Measurements from ENCODE around the gene ELMO2.

Gene ELMO2

DNA sequence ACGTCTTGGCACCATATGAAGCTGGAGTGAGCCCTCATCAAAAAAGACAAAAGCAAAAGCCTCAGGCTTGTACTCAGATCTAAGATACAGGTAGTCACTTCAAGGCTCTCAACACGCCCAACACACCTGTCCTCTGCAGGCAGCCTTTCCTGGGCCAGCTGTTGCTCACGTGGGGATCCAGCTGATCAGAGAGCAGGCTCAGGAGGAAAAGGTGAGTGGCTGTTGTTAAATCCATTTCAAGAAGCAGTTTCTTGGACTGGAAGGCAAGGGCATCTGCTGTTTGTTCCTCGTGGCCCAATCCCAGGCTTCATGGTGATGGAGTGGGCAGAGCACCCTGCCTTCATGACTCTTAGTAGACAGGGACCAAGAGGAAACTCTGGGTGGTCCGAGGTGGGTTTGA, 39.6 kb downstream of the ELMO2 start:
- DNase-seq = no peak

DNA sequence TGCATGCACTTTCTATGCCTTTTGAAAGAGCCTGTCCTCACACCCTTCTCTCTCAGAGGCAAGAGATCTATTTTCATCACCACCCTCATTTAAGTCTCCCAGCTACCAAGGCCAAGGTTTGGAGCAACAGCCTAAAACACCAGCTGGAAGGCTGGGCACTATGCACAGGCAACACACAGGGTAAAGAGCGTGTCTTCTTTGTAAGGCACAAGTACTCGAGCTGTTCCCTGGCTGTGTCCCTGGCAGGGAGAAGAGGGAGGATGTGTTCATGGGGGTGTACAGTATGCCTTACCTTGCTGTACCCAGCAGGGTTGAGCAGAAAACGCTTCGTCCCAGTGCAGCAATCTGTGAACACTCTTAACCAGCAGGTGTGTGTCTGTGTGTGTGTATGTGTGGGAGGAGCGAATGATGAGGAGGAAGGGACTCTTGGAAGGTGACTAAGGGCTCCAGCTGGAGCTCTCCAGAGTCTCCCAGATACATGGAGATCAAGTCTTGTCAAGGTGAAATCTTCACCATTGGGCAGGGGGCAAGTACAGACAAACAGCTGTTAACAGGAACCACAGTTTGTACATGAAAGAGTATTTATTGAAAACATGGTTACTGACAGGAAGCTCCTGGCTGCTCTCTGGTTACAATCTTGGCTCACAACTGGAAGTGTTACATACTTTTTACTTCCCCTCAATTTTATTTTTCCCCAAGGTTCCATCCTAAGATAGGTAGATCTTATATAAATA, 40.8 kb downstream of the ELMO2 start:
- DNase-seq = no peak

DNA sequence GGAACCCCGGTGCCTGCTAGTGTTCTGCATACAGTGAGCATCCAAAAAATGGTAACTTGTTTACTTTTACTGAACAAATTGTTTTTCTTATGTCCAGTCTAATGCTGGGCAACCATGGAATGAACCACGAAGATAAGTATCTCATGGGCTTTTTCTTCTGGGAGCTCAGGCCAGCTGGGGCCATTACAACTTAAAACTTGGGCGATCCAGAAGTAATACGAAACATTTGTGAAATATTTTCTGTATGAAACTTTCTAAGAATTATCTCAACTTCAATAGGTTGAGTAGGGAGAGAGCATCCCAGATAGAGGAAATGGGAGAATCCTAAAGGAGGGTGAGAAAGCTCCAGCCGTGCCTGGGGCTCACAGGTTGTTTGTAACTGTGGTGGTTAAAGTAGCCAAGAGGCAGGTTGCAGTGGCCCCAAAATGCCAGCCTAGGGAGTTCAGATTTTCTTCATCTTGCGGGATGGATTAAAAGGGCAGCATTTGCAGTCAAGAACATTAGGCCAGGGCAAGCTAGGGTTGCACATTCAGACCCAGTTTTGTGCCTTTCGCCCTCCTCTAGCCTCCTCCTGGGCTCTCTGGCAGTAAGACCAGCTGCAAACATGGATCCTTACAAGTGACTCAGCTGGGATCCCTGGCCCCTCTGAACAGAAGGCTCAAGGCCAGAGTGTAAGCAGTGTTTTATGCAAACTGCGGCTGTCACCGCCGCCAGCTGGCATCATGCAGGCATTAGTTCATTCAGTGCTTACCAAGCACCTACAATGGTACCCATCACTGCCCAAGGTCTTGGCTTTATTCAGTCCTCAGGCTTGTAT, 41.5 kb downstream of the ELMO2 start:
- DNase-seq = no peak

DNA sequence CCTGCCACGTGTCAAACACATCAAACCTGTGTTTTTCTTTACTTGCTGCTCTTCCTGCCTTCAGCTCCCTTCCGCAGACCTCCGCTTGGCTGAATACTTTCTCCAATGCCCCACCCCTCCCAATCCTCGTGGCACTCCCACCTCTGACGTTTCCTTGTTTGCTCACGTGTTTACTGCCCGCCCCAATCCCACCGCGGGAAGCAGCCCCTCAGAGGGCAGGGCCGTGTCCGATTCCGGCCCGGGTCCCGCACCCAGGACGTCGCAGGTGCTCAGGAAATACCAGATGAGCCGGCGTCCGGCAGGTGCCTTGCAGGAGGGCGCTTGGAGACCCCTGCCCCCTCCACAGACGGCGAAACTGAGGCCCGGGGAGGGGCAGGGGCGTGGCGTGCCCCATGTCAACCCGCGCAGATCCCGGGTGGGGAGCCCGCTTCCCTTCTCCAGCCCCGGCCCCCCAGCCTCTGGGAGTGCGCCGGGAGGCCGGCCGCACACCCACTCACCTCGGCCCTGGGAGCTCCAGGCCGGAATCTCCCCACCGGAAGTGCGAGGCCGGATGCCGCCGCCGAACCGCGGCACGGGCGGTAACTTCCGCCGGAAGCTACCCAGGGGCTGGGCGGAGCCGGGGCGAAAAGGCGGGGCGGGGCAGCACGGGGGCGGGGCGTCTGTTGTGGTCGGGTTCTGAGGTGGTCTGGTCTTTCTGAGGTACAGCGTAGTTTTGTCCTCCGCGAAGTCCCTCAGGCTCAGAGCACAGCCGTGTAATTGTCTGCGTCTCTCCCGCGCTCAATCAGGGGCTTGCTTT, 42.3 kb downstream of the ELMO2 start:
- DNase-seq = peak; percentile 76

DNA sequence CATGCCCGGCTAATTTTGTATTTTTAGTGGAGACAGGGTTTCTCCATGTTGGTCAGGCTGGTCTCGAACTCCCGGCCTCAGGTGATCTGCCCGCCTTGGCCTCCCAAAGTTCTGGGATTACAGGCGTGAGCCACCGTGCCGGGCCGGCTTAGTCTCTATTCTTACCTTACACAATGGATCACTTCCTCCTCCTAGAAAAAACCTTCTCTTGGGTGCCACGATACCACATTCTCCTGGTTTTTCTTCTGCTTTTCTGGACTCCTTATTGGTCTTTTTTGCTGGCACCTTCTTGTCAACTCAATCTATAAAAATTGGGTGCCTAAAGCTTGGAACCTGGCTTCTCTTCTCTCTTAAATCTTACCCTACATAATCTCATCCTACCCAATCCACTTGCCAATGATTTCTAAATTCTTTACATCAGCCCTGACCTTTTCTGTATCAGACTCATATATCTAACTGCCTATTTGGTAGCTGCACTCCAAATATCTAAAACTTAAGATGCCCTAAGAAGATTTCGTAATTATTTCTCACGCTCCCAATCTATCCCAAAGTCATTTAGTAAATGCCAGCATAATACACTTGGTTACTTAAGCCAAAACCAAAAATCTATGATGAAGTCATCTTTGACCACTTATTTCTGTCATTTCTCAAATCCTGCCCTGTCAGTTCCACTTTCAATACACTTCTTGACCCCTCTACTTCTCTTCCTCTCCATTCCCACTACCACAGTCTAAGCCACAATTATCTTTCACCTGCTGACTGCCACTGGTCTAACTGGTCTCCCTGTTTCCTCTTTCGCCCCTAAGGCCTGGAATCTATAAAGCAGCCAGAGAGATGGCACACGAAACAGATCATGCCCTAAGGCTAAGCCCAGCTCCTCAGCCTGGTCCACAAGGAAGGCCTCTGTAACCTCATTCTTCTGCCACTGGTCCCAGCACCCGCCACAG, 43.2 kb downstream of the ELMO2 start:
- DNase-seq = no peak

DNA sequence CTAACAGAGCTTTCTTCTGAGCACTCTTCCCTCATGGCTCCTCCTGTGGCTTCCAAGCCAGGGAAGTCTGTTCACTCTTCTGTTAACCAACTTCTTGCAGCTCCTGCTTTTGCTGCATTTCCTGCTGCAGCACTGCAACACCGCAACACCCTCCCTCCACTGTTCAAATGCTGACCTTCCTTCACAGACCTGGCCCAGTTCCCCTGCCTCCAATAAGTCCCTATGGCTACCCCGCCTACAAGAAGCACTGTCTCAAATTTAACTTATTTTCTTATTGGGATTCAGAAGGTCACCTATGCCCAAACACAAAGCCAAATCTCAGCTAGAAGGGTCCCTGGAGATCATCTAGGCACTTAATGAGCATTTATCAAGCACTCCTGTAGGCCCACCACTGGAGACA, 44.6 kb downstream of the ELMO2 start:
- no peak for DNase-seq

DNA sequence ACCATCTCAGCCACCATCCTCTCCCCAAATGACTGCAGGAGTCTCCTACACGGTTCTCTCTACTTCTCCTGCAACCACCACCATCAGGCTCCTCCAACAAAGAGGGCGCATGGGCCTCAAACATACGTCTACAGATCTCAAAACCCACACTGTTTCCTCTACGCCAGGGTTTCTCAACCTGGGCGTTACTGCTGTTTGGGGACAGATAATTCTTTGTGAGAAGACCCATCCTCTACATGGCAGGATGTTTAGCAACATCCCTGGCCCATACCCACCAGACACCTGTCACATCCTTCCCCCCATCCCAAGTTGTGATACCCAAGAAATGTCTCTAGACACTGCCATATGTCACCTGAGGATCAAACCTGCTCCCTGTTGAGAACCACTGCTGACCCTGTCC, 45.0 kb downstream of the ELMO2 start:
- no peak for DNase-seq

DNA sequence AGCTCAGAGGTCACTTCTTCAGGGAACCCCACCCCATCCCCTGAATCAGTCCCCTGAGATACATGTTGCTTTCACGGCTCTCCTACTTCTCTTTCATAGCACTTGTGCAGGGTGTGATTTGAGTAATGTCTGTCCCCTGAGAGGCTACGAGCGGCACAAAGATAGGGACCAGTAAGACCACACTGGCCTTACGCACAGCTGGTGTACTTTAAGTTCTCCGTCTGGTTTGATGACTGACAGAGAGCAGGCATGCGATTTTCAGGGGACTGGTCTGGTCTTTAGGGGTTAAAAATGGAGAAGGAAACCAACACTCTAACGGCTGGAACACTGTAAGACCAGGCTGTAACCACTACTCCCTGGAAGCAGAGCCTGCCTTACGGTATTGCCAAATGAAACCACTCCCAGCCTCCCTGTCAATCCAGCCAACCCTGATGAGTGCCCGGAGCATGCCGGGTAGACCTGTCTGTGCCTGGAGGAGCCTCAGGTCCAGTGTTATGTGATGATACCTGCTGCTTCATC, 47.1 kb downstream of the ELMO2 start:
- DNase-seq = no peak

DNA sequence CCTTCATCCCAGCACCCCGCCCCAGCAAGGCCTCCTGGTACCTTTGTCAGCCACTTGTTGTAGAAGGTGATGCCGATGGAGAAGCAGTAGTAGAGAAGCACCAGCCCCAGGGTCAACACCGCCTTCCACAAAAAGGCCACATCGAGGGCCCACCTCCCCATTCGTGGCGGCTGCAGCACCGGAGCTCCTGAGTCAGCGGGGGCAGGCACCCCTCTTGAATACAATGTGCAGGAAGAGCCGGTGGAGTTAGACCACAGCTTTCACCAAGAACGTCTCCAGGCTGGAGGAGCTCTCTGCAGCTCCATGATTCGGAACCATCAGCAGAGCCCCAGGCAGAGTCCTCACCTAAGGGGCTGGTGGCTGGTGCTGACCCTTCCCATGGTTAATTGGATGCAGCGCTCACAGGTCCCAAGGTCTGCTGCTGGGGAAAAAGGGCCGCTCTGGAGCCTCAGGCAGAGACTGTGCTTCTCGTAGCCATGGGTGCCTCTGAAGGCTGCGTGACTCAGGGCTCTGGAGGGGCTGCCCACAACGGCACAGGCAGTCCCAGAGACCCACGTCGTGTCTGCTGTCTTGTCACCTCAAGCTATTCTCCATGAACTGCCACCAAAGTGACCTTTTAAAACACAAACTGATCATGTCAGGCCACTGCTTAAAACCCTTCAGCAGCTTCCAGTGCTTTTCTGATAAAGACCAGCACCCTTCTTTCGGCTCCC, 47.9 kb downstream of the ELMO2 start:
- DNase-seq = no peak

DNA sequence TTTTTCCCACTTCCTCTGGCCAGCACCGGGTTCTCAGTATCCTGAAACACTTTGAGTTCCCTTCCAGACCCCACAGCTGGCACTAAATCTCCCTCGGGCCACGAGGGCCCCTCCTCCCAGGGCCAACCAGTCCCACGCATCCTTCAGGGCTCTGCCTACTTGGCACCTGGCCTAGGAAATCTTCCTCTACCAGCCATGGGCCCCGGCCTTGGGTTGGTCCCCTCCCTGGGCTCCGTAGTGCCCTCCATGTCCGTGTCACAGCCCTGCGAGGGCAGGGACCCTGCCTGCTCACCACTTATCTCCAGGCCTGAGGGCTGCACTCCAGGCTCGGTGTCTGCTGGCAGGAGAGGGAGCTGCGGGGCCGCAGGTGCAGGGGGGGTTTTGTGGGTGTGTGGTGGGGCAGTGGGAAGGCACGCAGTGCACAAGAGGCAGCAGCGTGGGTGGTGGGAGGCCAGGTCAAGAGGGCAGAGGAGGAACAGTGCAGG, 49.3 kb downstream of the ELMO2 start:
- DNase-seq = no peak

DNA sequence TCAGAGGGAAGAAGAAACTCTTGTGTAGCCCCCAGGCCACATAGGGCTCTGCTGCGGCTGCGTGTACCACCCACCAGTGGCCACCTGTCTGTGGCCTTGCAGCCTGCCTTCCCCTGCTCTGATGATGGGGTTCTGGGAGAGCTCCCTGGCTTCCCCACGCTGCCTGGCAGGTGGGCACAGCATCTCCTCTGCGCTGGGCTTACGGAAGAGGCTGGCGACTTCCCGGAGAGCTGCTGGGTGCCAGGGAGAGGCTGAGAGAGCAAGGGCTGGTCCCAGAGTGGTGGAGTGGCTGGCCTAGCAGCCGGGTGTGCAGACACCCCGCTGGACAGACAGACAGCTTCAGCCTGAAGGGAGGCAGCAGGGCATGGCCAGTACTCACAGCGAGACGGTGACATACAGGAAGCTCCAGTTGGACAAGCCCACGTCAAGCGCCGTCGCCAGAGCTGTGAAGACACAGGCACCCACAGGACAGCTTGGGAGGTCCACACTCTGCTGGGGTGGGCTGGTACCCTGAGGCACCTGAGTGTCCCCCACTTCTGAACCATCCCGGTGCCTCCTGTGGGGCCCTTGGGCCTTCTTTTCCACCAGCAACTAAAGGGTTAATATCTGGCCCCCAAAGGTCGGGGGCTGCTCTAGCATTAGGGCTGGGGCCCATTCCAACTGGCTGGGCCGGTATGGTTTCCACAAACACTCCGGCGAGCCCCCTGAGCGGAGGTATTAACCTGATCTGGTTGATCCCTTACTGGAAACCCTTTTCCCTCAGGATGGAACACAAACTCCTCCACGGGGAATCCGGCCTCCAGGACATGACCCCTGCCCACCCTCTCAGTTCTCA, 50.0 kb downstream of the ELMO2 start:
- no peak for DNase-seq

DNA sequence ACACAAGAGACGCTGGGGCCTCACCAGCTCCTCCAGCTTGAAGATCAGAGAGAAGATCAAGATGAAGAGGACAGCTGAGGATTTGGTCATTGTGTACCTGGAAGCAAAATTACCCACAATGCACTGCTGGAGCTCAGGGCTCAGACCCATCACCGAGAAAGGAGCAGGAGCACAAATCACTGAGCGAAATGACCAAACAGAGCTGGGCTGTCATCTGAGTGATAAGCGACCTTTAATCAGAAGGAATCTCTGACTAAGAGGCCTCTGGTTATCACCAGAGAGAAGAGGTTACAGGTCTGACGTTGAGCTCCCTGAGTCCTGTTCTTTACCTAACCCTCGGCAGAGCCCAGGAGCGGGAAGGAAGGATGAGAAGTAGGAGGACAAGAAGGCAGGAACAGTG, 50.6 kb downstream of the ELMO2 start:
- DNase-seq = no peak

DNA sequence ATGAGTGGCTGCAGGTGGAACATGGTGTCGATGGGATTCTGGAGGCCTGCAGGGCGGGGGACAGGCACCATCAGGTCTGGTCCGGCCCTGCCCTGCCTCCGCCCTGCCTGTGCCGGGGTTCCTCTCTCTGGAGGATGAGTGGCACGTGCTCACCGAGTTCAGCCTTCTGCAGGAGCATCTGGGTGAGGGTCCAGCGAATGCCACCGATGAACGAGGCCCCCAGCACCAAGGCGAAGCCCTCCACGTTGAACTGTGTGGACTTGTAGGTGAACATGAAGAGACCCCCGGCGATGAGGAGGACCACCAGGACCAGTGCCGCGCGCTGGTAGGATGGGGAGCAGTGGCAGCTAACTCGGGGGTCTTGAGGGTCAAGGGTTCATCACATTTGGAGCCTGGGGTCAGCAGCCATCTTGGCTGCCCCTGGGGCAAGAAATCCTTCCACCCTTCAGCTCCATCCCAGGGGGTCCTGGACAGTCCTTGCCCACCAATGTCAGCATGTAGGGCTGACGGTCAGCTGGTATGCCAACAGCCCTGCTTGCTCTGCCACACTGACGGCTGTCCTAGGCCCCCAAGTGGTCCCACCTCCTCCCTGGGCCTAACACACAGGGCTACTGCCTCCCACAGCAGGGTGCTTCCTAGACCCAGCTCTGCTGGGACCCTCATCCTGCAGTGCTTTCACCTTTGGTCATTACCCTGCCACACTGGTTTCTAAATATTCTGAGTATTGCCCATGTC, 51.3 kb downstream of the ELMO2 start:
- no peak for DNase-seq

DNA sequence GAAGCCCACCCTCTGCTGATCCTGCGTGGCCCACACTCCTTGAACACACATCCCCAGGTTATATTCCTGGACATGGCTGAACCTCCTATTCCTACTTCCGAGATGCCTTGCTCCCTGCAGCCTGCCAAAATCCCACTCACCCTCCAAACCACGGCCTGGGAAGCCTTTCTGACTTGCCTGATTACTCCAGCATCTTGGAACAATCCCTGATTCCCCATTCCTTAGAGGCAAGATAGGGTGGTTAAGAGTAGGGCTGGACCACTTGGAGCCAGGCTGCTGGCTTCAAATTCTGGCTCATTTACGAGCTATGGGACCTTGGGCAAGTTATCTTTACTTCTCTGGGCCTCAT, 52.2 kb downstream of the ELMO2 start:
- DNase-seq = no peak

DNA sequence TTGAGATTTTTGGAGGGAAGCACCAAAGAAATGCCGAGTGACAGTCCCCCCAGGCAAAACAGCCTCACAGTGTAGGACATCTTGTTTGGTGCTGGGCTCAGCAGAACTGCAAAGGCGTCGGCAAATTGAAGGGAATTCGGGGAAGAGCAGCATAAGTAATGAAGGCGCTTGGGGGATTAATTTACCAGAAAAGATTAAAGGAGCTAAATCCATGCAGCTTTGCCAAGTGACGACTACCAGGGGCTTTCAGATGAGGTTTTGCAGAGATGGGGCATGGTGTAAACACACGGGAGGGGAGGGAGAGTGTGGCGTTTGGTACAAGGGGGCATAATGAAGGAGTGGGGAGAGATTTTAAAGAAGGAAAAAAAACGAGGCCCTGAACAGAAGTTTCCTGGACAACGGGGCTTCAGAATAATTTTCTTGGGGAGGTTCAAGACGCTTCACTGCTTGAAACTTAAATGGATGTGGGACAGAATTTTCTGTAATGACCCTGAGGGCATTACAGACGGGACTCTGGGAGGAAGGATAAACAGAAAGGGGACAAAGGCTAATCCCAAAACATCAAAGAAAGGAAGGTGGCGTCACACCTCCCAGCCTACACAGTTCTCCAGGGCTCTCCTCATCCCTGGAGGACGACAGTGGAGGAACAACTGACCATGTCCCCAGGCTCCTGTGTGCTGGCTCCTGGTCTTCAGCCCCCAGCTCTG, 52.8 kb downstream of the ELMO2 start:
- no peak for DNase-seq

DNA sequence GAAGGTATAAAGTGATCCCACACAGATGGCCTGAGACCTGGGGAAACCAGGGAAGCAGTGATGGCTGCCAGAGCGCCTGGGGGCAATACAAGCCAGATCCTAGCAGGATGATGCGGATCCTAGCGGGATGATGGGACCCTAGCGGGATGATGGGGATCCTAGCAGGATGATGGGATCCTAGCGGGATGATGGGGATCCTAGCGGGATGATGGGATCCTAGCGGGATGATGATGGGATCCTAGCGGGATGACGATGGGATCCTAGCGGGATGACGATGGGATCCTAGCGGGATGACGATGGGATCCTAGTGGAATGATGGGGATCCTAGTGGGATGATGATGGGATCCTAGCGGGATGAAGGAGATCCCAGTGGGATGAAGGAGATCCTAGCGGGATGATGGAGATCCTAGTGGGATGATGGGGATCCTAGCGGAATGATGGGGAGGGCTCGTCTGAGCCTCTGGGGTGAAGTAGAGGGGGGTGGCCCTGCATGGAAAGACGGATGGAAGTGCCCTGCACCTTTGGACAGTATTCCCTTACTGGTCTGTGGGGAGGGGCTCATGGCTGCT, 54.0 kb downstream of the ELMO2 start:
- DNase-seq = no peak

DNA sequence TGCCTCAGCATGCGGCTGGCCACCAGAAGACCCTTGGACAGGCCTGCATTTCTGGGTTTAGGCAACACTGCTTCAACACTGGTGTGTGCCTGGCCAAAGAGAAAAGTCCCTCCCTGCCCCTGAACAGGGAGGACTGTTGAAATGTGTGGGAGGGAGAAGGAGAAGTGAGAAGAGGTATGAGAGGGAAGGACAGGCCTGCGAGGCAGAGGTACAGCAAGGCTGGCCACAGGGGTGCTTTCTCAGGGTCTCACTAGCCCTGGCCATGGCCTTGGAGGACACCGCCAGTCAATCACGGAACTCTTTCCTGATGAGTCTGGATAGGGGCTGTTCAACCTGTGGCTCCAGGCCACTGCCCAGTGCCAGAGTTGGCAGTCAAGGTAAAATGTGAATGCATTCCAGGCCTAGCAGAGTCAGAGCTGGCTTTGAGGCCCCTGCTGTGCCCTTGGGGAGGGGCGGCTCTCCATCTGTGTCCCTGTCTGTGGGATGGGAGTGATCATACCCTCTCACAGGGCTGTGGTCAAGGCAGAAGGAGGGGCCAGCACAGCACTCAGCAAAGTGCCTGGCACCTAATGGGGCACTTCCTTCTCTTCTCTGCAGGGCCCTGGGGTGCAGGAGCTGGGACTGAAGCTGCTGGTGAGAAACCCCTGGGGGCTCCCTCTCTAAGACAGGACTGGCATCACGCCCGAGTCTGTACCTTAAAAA, 54.9 kb downstream of the ELMO2 start:
- DNase-seq = no peak

DNA sequence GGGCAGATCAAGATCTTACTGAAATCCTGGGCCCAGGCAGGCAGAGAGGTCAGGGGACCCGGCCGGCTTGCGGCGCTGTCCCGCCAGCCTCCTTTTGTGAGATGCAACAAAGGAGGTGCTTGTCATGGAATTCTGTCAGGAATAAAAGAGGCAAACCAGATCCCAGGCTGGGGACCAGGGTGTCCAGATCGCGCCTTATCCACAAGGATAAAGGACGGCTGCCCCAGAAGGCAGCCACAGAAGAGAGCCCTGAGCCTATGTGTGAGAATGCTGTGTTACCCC, 55.5 kb downstream of the ELMO2 start:
- DNase-seq = no peak

Data from NCI-H774 (cell line).